Retinal pigment epithelial cell (primary cell): ENCODE results near the gene LRRC59.
"Not testable (repeated sequence)": the region's sequence is repeated elsewhere in the genome, so short reads cannot be mapped to it uniquely, and the experiment has no call there.

Experiments
- DNase-seq: peaks from one replicate; pipeline ENCODE4 v3.0.0-alpha.2; 2010; ENCODE audit warnings: low read depth
- H3K4me3 ChIP-seq: 2 replicates; pipeline ENCODE4 v1.5.1; 2011; ENCODE audit warnings: mild to moderate bottlenecking, low read length, control low read depth, moderate library complexity
- TF ChIP-seq, protein P1 (sequence below): conservative IDR thresholded peaks from 2 replicates; pipeline ENCODE4 v1.5.1; 2011; ENCODE audit warnings: low read depth, low read length, control low read depth, inconsistent platforms

LRRC59 gene

DNA sequence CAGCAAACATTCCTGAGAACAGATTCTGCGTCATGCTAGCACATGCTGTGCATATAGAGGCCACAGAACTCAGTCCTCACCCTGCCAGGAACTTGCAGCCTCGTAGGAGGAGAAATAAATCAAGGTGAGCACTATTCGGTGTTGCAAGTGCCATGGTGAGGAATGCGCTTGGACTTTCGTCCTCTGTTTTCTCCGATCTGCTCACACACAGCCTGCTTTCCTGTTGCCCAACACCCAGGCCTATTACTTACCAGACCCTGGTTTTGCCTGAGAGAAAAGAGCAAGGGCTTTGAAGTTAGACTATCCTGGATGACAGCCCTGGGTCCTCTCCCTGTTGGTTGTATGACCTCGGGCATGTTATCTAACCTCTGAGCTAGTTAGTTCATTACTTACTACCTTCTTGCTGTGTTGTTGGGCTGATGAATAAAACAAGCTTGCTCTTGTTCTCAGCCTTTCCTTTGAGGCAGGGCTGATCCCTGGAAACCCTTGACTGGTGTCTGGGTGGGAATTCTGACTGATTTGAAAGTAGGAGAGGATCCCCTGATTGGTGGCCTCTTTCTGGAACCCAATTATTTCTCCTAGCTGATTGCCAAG is 31.6 kb upstream of the LRRC59 start:
- H3K4me3 ChIP-seq: no peak overlapping the region
- no peak for DNase-seq
- TF ChIP-seq, protein P1, sequence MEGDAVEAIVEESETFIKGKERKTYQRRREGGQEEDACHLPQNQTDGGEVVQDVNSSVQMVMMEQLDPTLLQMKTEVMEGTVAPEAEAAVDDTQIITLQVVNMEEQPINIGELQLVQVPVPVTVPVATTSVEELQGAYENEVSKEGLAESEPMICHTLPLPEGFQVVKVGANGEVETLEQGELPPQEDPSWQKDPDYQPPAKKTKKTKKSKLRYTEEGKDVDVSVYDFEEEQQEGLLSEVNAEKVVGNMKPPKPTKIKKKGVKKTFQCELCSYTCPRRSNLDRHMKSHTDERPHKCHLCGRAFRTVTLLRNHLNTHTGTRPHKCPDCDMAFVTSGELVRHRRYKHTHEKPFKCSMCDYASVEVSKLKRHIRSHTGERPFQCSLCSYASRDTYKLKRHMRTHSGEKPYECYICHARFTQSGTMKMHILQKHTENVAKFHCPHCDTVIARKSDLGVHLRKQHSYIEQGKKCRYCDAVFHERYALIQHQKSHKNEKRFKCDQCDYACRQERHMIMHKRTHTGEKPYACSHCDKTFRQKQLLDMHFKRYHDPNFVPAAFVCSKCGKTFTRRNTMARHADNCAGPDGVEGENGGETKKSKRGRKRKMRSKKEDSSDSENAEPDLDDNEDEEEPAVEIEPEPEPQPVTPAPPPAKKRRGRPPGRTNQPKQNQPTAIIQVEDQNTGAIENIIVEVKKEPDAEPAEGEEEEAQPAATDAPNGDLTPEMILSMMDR: no peak

DNA sequence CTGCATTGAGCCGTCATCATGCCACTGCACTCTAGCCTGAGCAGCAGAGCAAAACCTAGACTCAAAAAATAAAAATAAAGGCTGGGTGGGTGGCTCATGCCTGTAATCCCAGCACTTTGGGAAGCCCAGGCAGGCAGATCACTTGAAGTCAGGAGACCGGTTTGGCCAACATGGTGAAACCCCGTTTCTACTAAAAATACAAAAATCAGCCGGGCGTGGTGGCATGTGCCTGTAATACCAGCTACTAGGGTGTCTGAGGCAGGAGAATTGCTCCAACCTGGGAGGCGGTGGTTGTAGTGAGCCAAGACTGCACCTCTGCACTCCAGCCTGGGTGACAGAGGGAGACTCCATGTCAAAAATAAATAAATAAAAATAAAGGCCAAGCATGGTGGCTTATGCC is 30.8 kb upstream of the LRRC59 start:
- DNase-seq, H3K4me3 ChIP-seq: not testable (repeated sequence)

DNA sequence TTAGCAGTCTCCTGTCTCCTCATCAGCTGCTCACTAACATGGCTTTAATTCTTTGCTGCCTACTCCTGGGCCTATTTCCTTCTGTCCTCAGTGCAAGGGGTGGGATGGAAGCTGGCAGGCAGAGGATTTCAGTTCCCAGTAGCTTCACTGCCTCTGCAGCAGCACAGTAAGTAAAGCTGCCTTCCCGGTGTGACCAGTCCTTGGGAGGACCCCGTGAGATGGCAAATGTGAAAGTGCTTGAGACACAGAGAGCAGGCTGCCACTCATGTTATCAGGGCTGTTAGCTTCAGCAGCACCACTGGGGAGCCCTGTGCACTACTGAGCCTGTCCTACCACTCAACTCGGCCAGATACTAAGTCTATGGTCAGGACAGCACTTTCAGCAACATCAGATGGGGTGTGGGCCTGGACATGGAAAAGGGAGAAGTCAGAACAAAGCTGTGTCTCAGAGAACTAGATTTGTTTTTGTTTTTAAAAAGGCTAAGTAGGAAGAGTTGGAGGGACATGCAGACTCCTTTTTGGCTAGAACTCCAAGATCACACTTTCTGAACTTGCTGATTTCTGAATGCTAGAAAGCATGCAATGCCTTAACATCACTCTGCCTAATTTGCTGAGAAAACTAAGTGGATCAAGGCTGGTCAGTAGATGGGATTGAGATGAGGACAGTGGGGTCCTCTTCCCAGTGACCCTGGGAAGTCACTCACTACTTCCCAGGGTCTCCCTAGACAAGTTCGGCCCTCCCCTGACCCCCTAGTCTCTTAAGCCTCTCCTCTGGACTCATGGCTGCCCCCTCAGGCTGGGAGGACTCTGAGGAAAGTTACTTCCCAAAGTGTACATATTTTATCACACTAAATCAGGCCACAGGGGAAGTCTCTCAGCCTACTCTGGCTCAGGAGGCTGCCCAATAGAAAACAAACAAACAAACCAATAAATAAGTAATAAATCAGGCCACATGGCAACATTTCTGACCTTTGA is 29.8 kb upstream of the LRRC59 start:
- peak overlapping the region; percentile 66 for H3K4me3 ChIP-seq
- TF ChIP-seq, protein P1: peak; percentile 38
- DNase-seq: no peak

DNA sequence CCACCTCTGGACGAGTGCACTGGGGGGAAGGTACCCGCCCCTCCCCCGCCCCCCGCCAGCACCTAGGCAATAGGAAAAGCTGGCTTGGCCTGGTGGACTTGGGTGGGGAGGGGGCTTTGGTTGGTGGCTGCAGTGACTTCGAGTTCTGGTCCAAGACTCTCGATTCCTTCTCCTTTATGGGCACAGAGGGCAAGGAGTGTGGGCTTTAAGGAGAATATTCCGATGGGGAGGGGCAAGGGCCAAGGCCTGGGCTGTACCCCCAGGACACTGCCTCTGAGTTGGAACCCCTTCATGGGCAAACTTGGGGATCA is 29.1 kb upstream of the LRRC59 start:
- peak overlapping the region; percentile 66 for H3K4me3 ChIP-seq
- TF ChIP-seq, protein P1: no peak

DNA sequence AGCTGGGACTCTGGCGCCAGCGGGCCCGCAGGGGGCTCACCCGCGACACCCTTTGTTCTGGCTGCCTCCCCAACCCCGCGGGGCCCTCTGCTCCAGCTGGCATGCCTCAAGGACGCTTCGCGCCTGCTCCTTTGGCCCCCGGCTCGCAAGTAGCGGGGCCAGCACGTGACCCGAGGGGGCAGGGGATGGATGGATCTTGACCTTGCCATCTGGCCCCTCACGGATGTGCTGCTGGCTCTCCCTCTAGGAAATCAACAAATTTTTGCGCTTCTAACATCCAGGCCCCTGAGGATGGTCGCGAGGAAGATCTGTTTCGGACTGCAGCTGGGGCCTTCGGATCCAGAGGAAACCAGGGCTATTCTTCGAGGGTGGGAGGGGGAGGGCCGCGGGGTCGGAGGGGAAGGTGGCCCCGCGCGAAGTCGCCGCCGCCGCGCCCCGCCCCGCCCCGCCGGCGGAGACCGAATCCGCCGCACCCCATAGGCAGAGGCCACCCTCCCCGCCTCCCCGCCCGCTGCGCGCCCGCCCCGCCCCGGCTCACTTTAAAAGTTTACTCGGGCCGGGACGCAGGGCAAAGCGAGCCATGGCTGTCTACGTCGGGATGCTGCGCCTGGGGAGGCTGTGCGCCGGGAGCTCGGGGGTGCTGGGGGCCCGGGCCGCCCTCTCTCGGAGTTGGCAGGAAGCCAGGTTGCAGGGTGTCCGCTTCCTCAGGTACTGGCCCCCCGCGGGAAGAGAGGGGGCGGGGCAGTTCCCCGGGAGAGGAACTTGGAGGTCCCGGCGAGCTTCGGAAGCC is 28.6 kb upstream of the LRRC59 start, which contains the start of gene ACSF2:
TSS of gene ACSF2 (plus strand) at position 537 of the 790 bp plus-strand sequence. CDS start at position 581, 44 bp downstream.
- TF ChIP-seq, protein P1: no peak
- peak within 1 kb of the TSS; percentile 66 for H3K4me3 ChIP-seq
- no peak for DNase-seq

More for the DNA sequence above, 29.1 kb upstream of the LRRC59 start:
- DNase-seq: no peak

DNA sequence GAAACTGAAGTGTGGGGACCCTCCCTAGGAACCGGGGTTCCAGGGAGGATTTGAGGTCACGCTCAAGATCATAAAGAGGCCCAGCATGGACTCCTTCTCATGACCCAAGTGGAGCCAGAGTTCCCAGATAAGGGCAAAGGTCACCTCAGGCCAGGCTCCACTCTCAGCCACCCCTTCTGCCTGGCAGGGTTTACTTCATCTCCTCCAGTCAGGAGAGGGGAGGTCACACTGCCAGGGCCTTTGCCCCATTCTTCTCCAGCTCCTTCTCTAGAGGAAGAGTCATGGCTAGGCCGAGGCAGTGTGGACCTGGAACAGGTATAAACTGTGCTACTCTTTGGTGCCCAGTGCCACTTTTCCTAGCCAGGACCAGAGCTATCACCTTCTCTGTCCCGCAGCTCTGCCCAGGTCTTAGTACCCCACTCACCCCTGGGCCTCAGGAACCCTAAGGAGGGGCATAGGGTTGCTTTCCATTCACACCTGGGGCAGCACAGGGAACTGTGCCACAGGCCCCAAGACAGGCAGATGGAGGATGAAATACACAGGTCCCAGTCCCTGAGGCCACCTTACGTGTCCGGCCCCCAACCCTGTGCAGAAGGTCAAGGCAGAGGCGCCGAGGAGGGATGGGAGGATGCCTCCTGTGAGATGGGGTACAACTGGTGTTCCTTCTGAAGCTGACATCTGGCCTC is 27.8 kb upstream of the LRRC59 start:
- no peak for DNase-seq
- peak overlapping the region; percentile 66 for H3K4me3 ChIP-seq
- TF ChIP-seq, protein P1: no peak
